GM18519 (cell line): Measurements from ENCODE around the gene PACSIN1.
"Not testable (repeated sequence)": the region's sequence is repeated elsewhere in the genome, so short reads cannot be mapped to it uniquely, and the experiment has no call there.

Source experiments
- ATAC-seq: cut with Tn5 transposase; IDR thresholded peaks from one replicate; pipeline ENCODE4 v1.9.1; 2021; ENCODE audit warnings: mild to moderate bottlenecking, moderate library complexity; ENCODE audit not compliant: unreplicated experiment, low FRiP score

Gene PACSIN1

GRCh38 chr6:34457742-34458735 is 7.8 kb upstream of the PACSIN1 start:
- no peak for ATAC-seq

- ATAC-seq, result no peak
These were observed 5.8 kb upstream of the PACSIN1 start for GRCh38 chr6:34459899-34460593.

- no peak for ATAC-seq
These were observed 4.9 kb upstream of the PACSIN1 start for GRCh38 chr6:34460796-34461507.

- ATAC-seq, result no peak
These were observed 3.9 kb upstream of the PACSIN1 start for GRCh38 chr6:34462010-34462409.

GRCh38 chr6:34462551-34462971 is 3.3 kb upstream of the PACSIN1 start:
- no peak for ATAC-seq

GRCh38 chr6:34463299-34463698 is 2.6 kb upstream of the PACSIN1 start:
- ATAC-seq, result no peak

- ATAC-seq, result no peak
These were observed 2.0 kb upstream of the PACSIN1 start for GRCh38 chr6:34463849-34464248.

GRCh38 chr6:34466242-34467185 is 638 bp downstream of the PACSIN1 start:
- no peak for ATAC-seq

- no peak for ATAC-seq
These were observed 2.6 kb downstream of the PACSIN1 start for GRCh38 chr6:34468378-34468892.

- no peak for ATAC-seq
These were observed 3.6 kb downstream of the PACSIN1 start for GRCh38 chr6:34469499-34469898.

- no peak for ATAC-seq
These were observed 6.5 kb downstream of the PACSIN1 start for GRCh38 chr6:34472425-34472824.

GRCh38 chr6:34473967-34474366 is 8.1 kb downstream of the PACSIN1 start:
- ATAC-seq, result no peak

- ATAC-seq, result no peak
These were observed 8.9 kb downstream of the PACSIN1 start for GRCh38 chr6:34474754-34475153.

- ATAC-seq, result no peak
These were observed 9.4 kb downstream of the PACSIN1 start for GRCh38 chr6:34475238-34475682.

- ATAC-seq, result no peak
These were observed 10.0 kb downstream of the PACSIN1 start for GRCh38 chr6:34475767-34476328.

GRCh38 chr6:34476447-34476846 is 10.6 kb downstream of the PACSIN1 start:
- no peak for ATAC-seq

- no peak for ATAC-seq
These were observed 11.0 kb downstream of the PACSIN1 start for GRCh38 chr6:34476921-34477320.

- no peak for ATAC-seq
These were observed 12.9 kb downstream of the PACSIN1 start for GRCh38 chr6:34478796-34479195.

- not testable (repeated sequence) for ATAC-seq
These were observed 17.9 kb downstream of the PACSIN1 start for GRCh38 chr6:34483781-34484180.
